HepG2 (cell line): ENCODE measurements around the gene NEMF. TPM values are rescaled to one million over a fixed set of nuclear protein-coding genes. Genes with fewer than 3 reads are reported as not detected.

Experiments
- ATRX ChIP-seq: sonication (generic); formaldehyde crosslinking; IDR thresholded peaks from 2 replicates; pipeline ENCODE4 v1.4.0; 2020; ENCODE audit warnings: missing genetic modification reagents, borderline replicate concordance
- HNF4G ChIP-seq, 2 experiments: sonication (generic) in 1 of 2; formaldehyde crosslinking in 1 of 2; IDR thresholded peaks; 2 replicates each; pipeline versions ENCODE4 v1.4.0 to v1.6.1; 2011 to 2020; ENCODE audit warnings: borderline replicate concordance in 2 of 2, low read depth in 2 of 2, mild to moderate bottlenecking in 2 of 2, low read length in 1 of 2, missing genetic modification reagents in 1 of 2, moderate library complexity in 1 of 2
- HNRNPH1 ChIP-seq: fragments of 200-400 bp; formaldehyde crosslinking; optimal IDR thresholded peaks from 2 replicates; pipeline ENCODE3; 2017; ENCODE audit warnings: mild to moderate bottlenecking, low read depth, low read length
- LCORL ChIP-seq, 2 experiments: fragments of 450-650 bp in 1 of 2; sonication (generic) in 1 of 2; formaldehyde crosslinking in 1 of 2; IDR thresholded peaks; 2 replicates each; pipeline versions ENCODE4 v1.5.0 to v1.6.1; 2017 to 2020; ENCODE audit warnings: antibody characterized with exemption in 1 of 2, missing genetic modification reagents in 1 of 2
- MTA3 ChIP-seq: sonication (generic); formaldehyde crosslinking; IDR thresholded peaks from 2 replicates; pipeline ENCODE4 v1.4.0; 2020; ENCODE audit warnings: missing genetic modification reagents
- MTERF4 ChIP-seq: sonication (generic); formaldehyde crosslinking; IDR thresholded peaks from 2 replicates; pipeline ENCODE4 v1.8.0; 2023; ENCODE audit warnings: mild to moderate bottlenecking, missing genetic modification reagents
- NCOA1 ChIP-seq: sonication (generic); formaldehyde crosslinking; IDR thresholded peaks from 2 replicates; pipeline ENCODE4 v1.9.0; 2021; ENCODE audit warnings: missing genetic modification reagents
- SAP130 ChIP-seq: IDR thresholded peaks from 2 replicates; pipeline ENCODE4 v1.6.1; 2016; ENCODE audit warnings: low read depth
- SP2 ChIP-seq: sonication (generic); formaldehyde crosslinking; IDR thresholded peaks from 2 replicates; pipeline ENCODE4 v1.5.1; 2020; ENCODE audit warnings: mild to moderate bottlenecking, missing genetic modification reagents
- TFAP4 ChIP-seq: sonication (generic); IDR thresholded peaks from 2 replicates; pipeline ENCODE4 v1.6.1; 2016; ENCODE audit warnings: low read depth, borderline replicate concordance
- TFE3 ChIP-seq: IDR thresholded peaks from 2 replicates; pipeline ENCODE4 v1.6.1; 2016
- U2AF1 ChIP-seq: fragments of 200-400 bp; formaldehyde crosslinking; optimal IDR thresholded peaks from 2 replicates; pipeline ENCODE3; 2017; ENCODE audit warnings: mild to moderate bottlenecking, low read depth, low read length
- ZNF142 ChIP-seq: sonication (generic); formaldehyde crosslinking; IDR thresholded peaks from 2 replicates; pipeline ENCODE4 v1.4.0; 2020; ENCODE audit warnings: missing genetic modification reagents
- ZNF326 ChIP-seq: sonication (generic); formaldehyde crosslinking; IDR thresholded peaks from 2 replicates; pipeline ENCODE4 v1.4.0; 2020; ENCODE audit warnings: missing genetic modification reagents, borderline replicate concordance
- ZNF552 ChIP-seq: sonication (generic); formaldehyde crosslinking; IDR thresholded peaks from 2 replicates; pipeline ENCODE4 v1.9.0; 2022; ENCODE audit warnings: missing genetic modification reagents, mild to moderate bottlenecking, borderline replicate concordance
- ZNF589 ChIP-seq: sonication (generic); formaldehyde crosslinking; conservative IDR thresholded peaks from 2 replicates; pipeline ENCODE4 v1.8.0; 2022; ENCODE audit warnings: mild to moderate bottlenecking, moderate library complexity, missing genetic modification reagents
- ZNF605 ChIP-seq: sonication (generic); formaldehyde crosslinking; IDR thresholded peaks from 2 replicates; pipeline ENCODE4 v1.8.0; 2022; ENCODE audit warnings: mild to moderate bottlenecking, missing genetic modification reagents
- ZNF615 ChIP-seq: sonication (generic); formaldehyde crosslinking; IDR thresholded peaks from 2 replicates; pipeline ENCODE4 v1.5.0; 2020; ENCODE audit warnings: mild to moderate bottlenecking, missing genetic modification reagents, borderline replicate concordance
- ZNF709 ChIP-seq: sonication (generic); formaldehyde crosslinking; IDR thresholded peaks from 2 replicates; pipeline ENCODE4 v1.5.0; 2020; ENCODE audit warnings: mild to moderate bottlenecking, missing genetic modification reagents
- ZNF737 ChIP-seq: sonication (generic); formaldehyde crosslinking; IDR thresholded peaks from 2 replicates; pipeline ENCODE4 v1.5.0; 2020; ENCODE audit warnings: missing genetic modification reagents, mild to moderate bottlenecking, borderline replicate concordance
- ZNF761 ChIP-seq: sonication (generic); formaldehyde crosslinking; conservative IDR thresholded peaks from 2 replicates; pipeline ENCODE4 v1.4.0; 2020; ENCODE audit warnings: mild to moderate bottlenecking, missing genetic modification reagents
- polyA plus RNA-seq, 8 experiments: library from polyadenylated mRNA; depleted of rRNA in 3 of 8; stranded (reverse) in 7 of 8; unstranded in 1 of 8; fragments of >200 nt; fragmentation: Illumina TruSeq in 4 of 8; extraction: Trizol in 4 of 8; gene quantifications; 2 replicates each; pipeline versions ENCODE4 v1.2.1 to v1.2.3, GENCODE V29; 2011 to 2016; ENCODE audit warnings: low read depth in 4 of 8, missing spikeins in 1 of 8, mixed read lengths in 1 of 8; ENCODE audit not compliant: insufficient read depth in 1 of 8
- total RNA-seq, 5 experiments: library from RNA; depleted of rRNA; stranded (reverse); fragments of >200 nt; fragmentation: Illumina TruSeq; extraction: Trizol; gene quantifications; 2 replicates each; pipeline ENCODE4 v1.2.3, GENCODE V29; 2016; ENCODE audit warnings: low read depth in 1 of 5

Gene NEMF
- total and polyA plus RNA-seq, 2 of the 13 experiments (the other 11 are each of a cell fraction or from before 2014, with no cell fraction given) = 21.3 to 57.9 TPM

- TF ChIP-seq ZNF142 (0 out of 2 replicates have a peak, but pooled peaks have one; percentile 3), MTA3 (CRISPR knock-in tag) (no peak), TFE3 (CRISPR knock-in tag) (no peak), HNRNPH1 (no peak), LCORL (IDR thresholded peaks at IDR 0.05) (no peak), LCORL (CRISPR knock-in tag; IDR thresholded peaks at IDR 0.05) (no peak), ZNF761 (CRISPR knock-in tag) (no peak), ZNF605 (0 out of 2 replicates have a peak, but pooled peaks have one; percentile 25), U2AF1 (no peak), ATRX (CRISPR knock-in tag) (no peak), HNF4G (IDR thresholded peaks at IDR 0.05; ENCODE audit: borderline replicate concordance, low read depth, low read length) (no peak), HNF4G (CRISPR knock-in tag; IDR thresholded peaks at IDR 0.05; ENCODE audit: borderline replicate concordance, low read depth) (peak; percentile 7; the same call in 1 of the 2 replicates), ZNF737 (CRISPR knock-in tag) (no peak), ZNF709 (no peak), ZNF589 (no peak), ZNF615 (no peak), ZNF326 (no peak), MTERF4 (CRISPR knock-in tag) (0 out of 2 replicates have a peak, but pooled peaks have one; percentile 4), TFAP4 (peak; percentile 23; the same call in 1 of the 2 replicates), NCOA1 (CRISPR knock-in tag) (no peak), SAP130 (CRISPR knock-in tag) (no peak), ZNF552 (CRISPR knock-in tag) (no peak), SP2 (CRISPR knock-in tag) (no peak)
Measured at GRCh38 chr14:49769171-49769570, 83.4 kb downstream of the NEMF start (continued).
